OCI-LY1 (cell line): ENCODE measurements around the gene OR6B1.

ENCODE experiments used
- H2AFZ ChIP-seq: fragments of 200-600 bp; sonication (generic), shearing (Covaris generic); 2 replicates; pipeline ENCODE4 v1.6.0; 2014; ENCODE audit warnings: antibody characterized with exemption, mild to moderate bottlenecking, low read length
- H3F3A ChIP-seq: fragments of 200-600 bp; sonication (generic), shearing (Covaris generic); 2 replicates; pipeline ENCODE4 v1.6.0; 2014; ENCODE audit warnings: mild to moderate bottlenecking, antibody characterized with exemption, low read length, moderate library complexity; ENCODE audit not compliant: insufficient read depth
- H3K27ac ChIP-seq: fragments of 200-600 bp; sonication (generic); 2 replicates; pipeline ENCODE4 v1.5.1; 2014; ENCODE audit warnings: low read length, mixed run types, mild to moderate bottlenecking, low read depth; ENCODE audit not compliant: poor library complexity, severe bottlenecking
- H3K27me3 ChIP-seq: fragments of 200-600 bp; sonication (generic); 2 replicates; pipeline ENCODE4 v1.6.0; 2014; ENCODE audit warnings: antibody characterized with exemption, mild to moderate bottlenecking, low read length, moderate library complexity; ENCODE audit not compliant: insufficient read depth
- H3K36me3 ChIP-seq: fragments of 200-600 bp; sonication (generic); 2 replicates; pipeline ENCODE4 v1.6.1; 2014; ENCODE audit warnings: mild to moderate bottlenecking, antibody characterized with exemption, low read length, moderate library complexity, mixed read lengths; ENCODE audit not compliant: insufficient read depth
- H3K4me1 ChIP-seq: fragments of 200-600 bp; sonication (generic); 2 replicates; pipeline ENCODE4 v1.5.1; 2014; ENCODE audit warnings: mild to moderate bottlenecking, low read length, moderate library complexity; ENCODE audit not compliant: insufficient read depth, severe bottlenecking
- H3K4me2 ChIP-seq: fragments of 200-600 bp; sonication (generic), shearing (Covaris generic); 2 replicates; pipeline ENCODE4 v1.6.1; 2014; ENCODE audit warnings: low read length
- H3K4me3 ChIP-seq: fragments of 200-600 bp; sonication (generic); 2 replicates; pipeline ENCODE4 v1.5.1; 2014; ENCODE audit warnings: low read length, low read depth, mild to moderate bottlenecking, mixed read lengths; ENCODE audit not compliant: poor library complexity, severe bottlenecking
- H3K79me2 ChIP-seq: fragments of 200-600 bp; shearing (Covaris generic); 2 replicates; pipeline ENCODE4 v1.6.1; 2016; ENCODE audit warnings: mixed run types, low read length, mixed read lengths; ENCODE audit not compliant: insufficient read depth
- H3K9ac ChIP-seq: fragments of 200-600 bp; sonication (generic), shearing (Covaris generic); 2 replicates; pipeline ENCODE4 v1.6.1; 2014; ENCODE audit warnings: mild to moderate bottlenecking, low read length, mixed read lengths
- H3K9me2 ChIP-seq: fragments of 200-600 bp; sonication (generic), shearing (Covaris generic); 2 replicates; pipeline ENCODE4 v1.6.1; 2014; ENCODE audit warnings: low read depth, mild to moderate bottlenecking, low read length, mixed read lengths
- H3K9me3 ChIP-seq: fragments of 200-600 bp; shearing (Covaris generic); 2 replicates; pipeline ENCODE4 v1.6.1; 2014; ENCODE audit warnings: low read length, mixed read lengths
- H4K20me1 ChIP-seq: fragments of 200-600 bp; sonication (generic), shearing (Covaris generic); 2 replicates; pipeline ENCODE4 v1.6.0; 2016; ENCODE audit warnings: mild to moderate bottlenecking, low read length; ENCODE audit not compliant: insufficient read depth
- EZH2 ChIP-seq: fragments of 200-600 bp; sonication (generic), shearing (Covaris generic); IDR thresholded peaks from 2 replicates; pipeline ENCODE4 v1.8.0; 2017; ENCODE audit warnings: borderline replicate concordance, mixed run types, mild to moderate bottlenecking, antibody characterized with exemption, low read length, moderate library complexity, mixed read lengths
- TF ChIP-seq, protein P1 (sequence below): fragments of 200-600 bp; sonication (generic), shearing (Covaris generic); IDR thresholded peaks from 2 replicates; pipeline ENCODE4 v1.5.1; 2017; ENCODE audit warnings: mild to moderate bottlenecking, antibody characterized with exemption, low read length, moderate library complexity, mixed read lengths

The OR6B1 gene

DNA sequence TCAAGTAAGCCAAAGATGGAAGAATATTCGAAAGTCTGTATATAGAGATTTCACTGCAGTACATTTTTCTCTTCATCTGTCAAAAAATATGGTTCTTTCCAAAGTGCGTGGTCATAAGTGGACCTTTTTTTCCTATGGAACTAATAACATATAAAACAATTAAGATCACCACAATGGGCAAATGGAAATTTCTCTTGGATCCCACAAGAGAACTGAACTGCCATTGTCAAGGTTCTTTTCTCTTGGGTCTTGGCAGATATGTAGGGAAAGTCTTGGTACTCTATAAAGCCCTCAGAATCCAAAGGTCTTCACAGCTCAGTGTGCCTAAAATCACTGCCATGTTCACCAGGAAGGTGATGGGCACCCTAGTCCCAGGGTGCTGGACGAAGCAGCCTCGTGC is at the start of gene OR6B1:
Gene OR6B1, plus strand, starts transcription at position 301 of the 400 bp plus-strand sequence. CDS start 3,677 bp downstream, outside the sequence.
- TF ChIP-seq, protein P1, sequence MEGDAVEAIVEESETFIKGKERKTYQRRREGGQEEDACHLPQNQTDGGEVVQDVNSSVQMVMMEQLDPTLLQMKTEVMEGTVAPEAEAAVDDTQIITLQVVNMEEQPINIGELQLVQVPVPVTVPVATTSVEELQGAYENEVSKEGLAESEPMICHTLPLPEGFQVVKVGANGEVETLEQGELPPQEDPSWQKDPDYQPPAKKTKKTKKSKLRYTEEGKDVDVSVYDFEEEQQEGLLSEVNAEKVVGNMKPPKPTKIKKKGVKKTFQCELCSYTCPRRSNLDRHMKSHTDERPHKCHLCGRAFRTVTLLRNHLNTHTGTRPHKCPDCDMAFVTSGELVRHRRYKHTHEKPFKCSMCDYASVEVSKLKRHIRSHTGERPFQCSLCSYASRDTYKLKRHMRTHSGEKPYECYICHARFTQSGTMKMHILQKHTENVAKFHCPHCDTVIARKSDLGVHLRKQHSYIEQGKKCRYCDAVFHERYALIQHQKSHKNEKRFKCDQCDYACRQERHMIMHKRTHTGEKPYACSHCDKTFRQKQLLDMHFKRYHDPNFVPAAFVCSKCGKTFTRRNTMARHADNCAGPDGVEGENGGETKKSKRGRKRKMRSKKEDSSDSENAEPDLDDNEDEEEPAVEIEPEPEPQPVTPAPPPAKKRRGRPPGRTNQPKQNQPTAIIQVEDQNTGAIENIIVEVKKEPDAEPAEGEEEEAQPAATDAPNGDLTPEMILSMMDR = no peak
- no peak for TF ChIP-seq EZH2
- Histone ChIP-seq H3K36me3 (no peaks in the 10 kb centered on the region), H3K27ac (no peak within 1 kb of the TSS), H3K27me3 (no peaks in the 10 kb centered on the region), H3K9me3 (no peaks in the 10 kb centered on the region), H2AFZ (no peak within 1 kb of the TSS), H4K20me1 (no peaks in the 10 kb centered on the region), H3K79me2 (no peaks in the 10 kb centered on the region), H3K9ac (no peak within 1 kb of the TSS), H3K4me3 (no peak within 1 kb of the TSS), H3K9me2 (no peaks in the 10 kb centered on the region), H3K4me2 (no peak within 1 kb of the TSS), H3K4me1 (no peaks in the 10 kb centered on the region), H3F3A (no peaks in the 10 kb centered on the region)

DNA sequence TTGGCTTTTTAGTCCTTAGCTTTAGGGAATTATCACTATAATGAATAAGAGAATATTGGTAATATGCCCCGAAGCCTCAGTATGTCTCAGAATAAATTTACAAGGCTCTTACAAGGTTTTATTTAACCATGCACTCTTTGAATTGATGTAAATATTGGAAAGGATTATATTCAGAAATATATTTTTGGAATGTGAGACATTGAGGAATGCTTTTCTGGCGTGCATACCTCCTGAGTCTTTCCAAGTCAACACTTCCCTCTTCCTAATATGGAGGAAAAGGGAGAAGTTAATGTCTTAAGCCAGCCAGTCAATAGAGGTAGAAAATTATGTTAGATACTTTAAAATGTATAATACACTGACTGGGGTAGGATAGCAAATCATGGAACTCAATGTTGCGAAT is 46.7 kb upstream of the OR6B1 start:
- no peak overlapping the region for H3K4me3 ChIP-seq
- H3K9me2 ChIP-seq = no peaks in the 10 kb centered on the region
- no peaks in the 10 kb centered on the region for H4K20me1 ChIP-seq
- H3K36me3 ChIP-seq = no peaks in the 10 kb centered on the region
- H3K4me2 ChIP-seq = no peak overlapping the region
- no peaks in the 10 kb centered on the region for H3F3A ChIP-seq
- no peak overlapping the region for H3K9ac ChIP-seq
- H3K79me2 ChIP-seq = no peaks in the 10 kb centered on the region
- no peak overlapping the region for H2AFZ ChIP-seq
- H3K4me1 ChIP-seq = no peaks in the 10 kb centered on the region
- no peaks in the 10 kb centered on the region for H3K27me3 ChIP-seq
- H3K9me3 ChIP-seq = no peaks in the 10 kb centered on the region
- H3K27ac ChIP-seq = no peak overlapping the region
- TF ChIP-seq, protein P1 = no peak
- TF ChIP-seq EZH2 = no peak

- Histone ChIP-seq H2AFZ (no peak overlapping the region), H3K79me2 (no peaks in the 10 kb centered on the region), H3K9me3 (no peaks in the 10 kb centered on the region), H3K4me2 (no peak overlapping the region), H3K4me1 (no peaks in the 10 kb centered on the region), H3K4me3 (no peak overlapping the region), H3F3A (no peaks in the 10 kb centered on the region), H3K9me2 (no peaks in the 10 kb centered on the region), H3K27ac (no peak overlapping the region), H3K36me3 (no peaks in the 10 kb centered on the region), H4K20me1 (no peaks in the 10 kb centered on the region), H3K27me3 (no peaks in the 10 kb centered on the region), H3K9ac (no peak overlapping the region)
- TF ChIP-seq, protein P1 = no peak
- TF ChIP-seq EZH2 = no peak
Observed at GRCh38 chr7:143954135-143954534, 46.0 kb upstream of the OR6B1 start.
